HG02885 (cell line): Measurements from ENCODE around the gene LINGO4.

Source experiments
- ATAC-seq: cut with Tn5 transposase; IDR thresholded peaks from one replicate; pipeline ENCODE4 v1.9.1; 2021; ENCODE audit warnings: mild to moderate bottlenecking; ENCODE audit not compliant: unreplicated experiment, poor library complexity

Gene LINGO4

GRCh38 chr1:151805066-151805820 is at the start of gene LINGO4:
TSS of gene LINGO4 (minus strand) at chr1:151805419. CDS start at chr1:151802704, 2,715 bp downstream.
- no peak for ATAC-seq

GRCh38 chr1:151854658-151855057 is 49.4 kb upstream of the LINGO4 start:
- ATAC-seq, result no peak

GRCh38 chr1:151853411-151853943 is 48.3 kb upstream of the LINGO4 start, which contains the start of gene THEM5:
TSS of gene THEM5 (minus strand) at chr1:151853712. CDS start at chr1:151853565, 147 bp downstream.
- no peak for ATAC-seq

GRCh38 chr1:151852733-151853132 is 47.5 kb upstream of the LINGO4 start:
- ATAC-seq, result no peak

GRCh38 chr1:151851886-151852285 is 46.7 kb upstream of the LINGO4 start:
- no peak for ATAC-seq

GRCh38 chr1:151849871-151850270 is 44.7 kb upstream of the LINGO4 start:
- ATAC-seq, result no peak

GRCh38 chr1:151849126-151849525 is 43.9 kb upstream of the LINGO4 start:
- no peak for ATAC-seq

- no peak for ATAC-seq
Observed at GRCh38 chr1:151847867-151848596, 42.8 kb upstream of the LINGO4 start.

- no peak for ATAC-seq
Observed at GRCh38 chr1:151846686-151847237, 41.5 kb upstream of the LINGO4 start.

- ATAC-seq, result no peak
Observed at GRCh38 chr1:151846062-151846568, 40.9 kb upstream of the LINGO4 start.

GRCh38 chr1:151843398-151843797 is 38.2 kb upstream of the LINGO4 start:
- ATAC-seq, result no peak

GRCh38 chr1:151841141-151841540 is 35.9 kb upstream of the LINGO4 start:
- no peak for ATAC-seq

GRCh38 chr1:151840421-151840820 is 35.2 kb upstream of the LINGO4 start:
- ATAC-seq, result no peak

GRCh38 chr1:151839457-151840403 is 34.5 kb upstream of the LINGO4 start, which contains the start of gene C2CD4D:
TSS of gene C2CD4D (minus strand) at chr1:151839820. CDS start at chr1:151838989, 831 bp downstream.
- ATAC-seq, result no peak

GRCh38 chr1:151839082-151839412 is 33.8 kb upstream of the LINGO4 start:
- no peak for ATAC-seq

- ATAC-seq, result no peak
Observed at GRCh38 chr1:151838222-151839081, 33.2 kb upstream of the LINGO4 start.

GRCh38 chr1:151837884-151838221 is 32.6 kb upstream of the LINGO4 start:
- no peak for ATAC-seq

- no peak for ATAC-seq
Observed at GRCh38 chr1:151837197-151837596, 32.0 kb upstream of the LINGO4 start.

GRCh38 chr1:151835596-151835995 is 30.4 kb upstream of the LINGO4 start:
- ATAC-seq, result no peak
